GM12878 (cell line): ENCODE measurements around the gene LRRC63. TPM values are rescaled to one million over a fixed set of nuclear protein-coding genes. Genes with fewer than 3 reads are reported as not detected.

Source experiments
- CBFB ChIP-seq: IDR thresholded peaks from 2 replicates; pipeline ENCODE4 v1.6.1; 2016; ENCODE audit warnings: antibody characterized with exemption, low read depth
- CHD2 ChIP-seq: IDR thresholded peaks from 2 replicates; pipeline ENCODE4 v1.6.1; 2011; ENCODE audit warnings: low read depth, low read length, improper control_type of control experiment, borderline replicate concordance
- FOXK2 ChIP-seq: fragments of 450-650 bp; IDR thresholded peaks from 2 replicates; pipeline ENCODE4 v1.6.1; 2017; ENCODE audit warnings: mild to moderate bottlenecking, moderate library complexity
- MEF2A ChIP-seq: IDR thresholded peaks from 2 replicates; pipeline ENCODE4 v1.6.1; 2011; ENCODE audit warnings: low read depth, mild to moderate bottlenecking, low read length, moderate library complexity; ENCODE audit not compliant: insufficient read depth
- NFYA ChIP-seq: IDR thresholded peaks from 2 replicates; pipeline ENCODE4 v1.6.1; 2011; ENCODE audit warnings: low read depth, mild to moderate bottlenecking, low read length, improper control_type of control experiment, borderline replicate concordance
- NR2C1 ChIP-seq: fragments of 450-650 bp; IDR thresholded peaks from 2 replicates; pipeline ENCODE4 v1.6.1; 2017; ENCODE audit warnings: antibody characterized with exemption, mild to moderate bottlenecking, moderate library complexity
- SKIL ChIP-seq: fragments of 450-650 bp; IDR thresholded peaks from 2 replicates; pipeline ENCODE4 v1.6.1; 2017; ENCODE audit warnings: mild to moderate bottlenecking, low read depth, inconsistent platforms; ENCODE audit not compliant: poor library complexity, severe bottlenecking
- SMARCA5 ChIP-seq: fragments of 450-650 bp; IDR thresholded peaks from 2 replicates; pipeline ENCODE4 v1.6.1; 2017; ENCODE audit warnings: mild to moderate bottlenecking
- SMC3 ChIP-seq: IDR thresholded peaks from 2 replicates; pipeline ENCODE4 v1.6.1; 2011; ENCODE audit warnings: low read length, improper control_type of control experiment, borderline replicate concordance
- STAT3 ChIP-seq: IDR thresholded peaks from 2 replicates; pipeline ENCODE4 v1.6.1; 2011; ENCODE audit warnings: low read depth, low read length, improper control_type of control experiment
- SUPT20H ChIP-seq: IDR thresholded peaks from 2 replicates; pipeline ENCODE4 v1.6.1; 2011; ENCODE audit warnings: low read depth, mild to moderate bottlenecking, low read length, moderate library complexity, borderline replicate concordance; ENCODE audit not compliant: control insufficient read depth
- SUZ12 ChIP-seq: fragments of 200-600 bp; sonication (generic); IDR thresholded peaks from one replicate; pipeline ENCODE4 v1.6.1; 2018; ENCODE audit warnings: antibody characterized with exemption, mild to moderate bottlenecking; ENCODE audit not compliant: unreplicated experiment
- TCF3 ChIP-seq: IDR thresholded peaks from 2 replicates; pipeline ENCODE4 v1.6.1; 2012; ENCODE audit warnings: low read depth, mild to moderate bottlenecking, low read length, borderline replicate concordance; ENCODE audit not compliant: insufficient read depth
- ZNF592 ChIP-seq: fragments of 450-650 bp; IDR thresholded peaks from 2 replicates; pipeline ENCODE4 v1.6.1; 2017; ENCODE audit warnings: mild to moderate bottlenecking, moderate library complexity
- polyA plus RNA-seq, 11 experiments: library from polyadenylated mRNA; depleted of rRNA in 4 of 11; unstranded in 6 of 11; stranded (reverse) in 5 of 11; fragments of >200 nt; fragmentation: Nextera tagmentation in 4 of 11; fragmentation: Illumina TruSeq in 1 of 11; extraction: Ambion mirVana in 4 of 11; extraction: Trizol in 1 of 11; gene quantifications; 1 replicate in 1 of 11; 2 replicates in 10 of 11; pipeline versions ENCODE4 v1.2.1 to v1.2.3, GENCODE V29; 2011 to 2016; ENCODE audit warnings: inconsistent platforms in 2 of 11, missing spikeins in 2 of 11, low read depth in 1 of 11
- total RNA-seq, 4 experiments: library from RNA; depleted of rRNA in 3 of 4; stranded (reverse); fragments of >200 nt in 3 of 4; fragmentation: Illumina TruSeq in 1 of 4; extraction: Trizol in 1 of 4; gene quantifications; 2 replicates each; pipeline versions ENCODE4 v1.2.1 to v1.2.3, GENCODE V29; 2013 to 2021

Gene LRRC63
- total and polyA plus RNA-seq, 10 of the 15 experiments (the other 5 are each of a cell fraction or from before 2014, with no cell fraction given): 0.34 to 0.98 (median 0.76) TPM; not detected in 1

- TF ChIP-seq NR2C1 (no peak), SMC3 (peak; percentile 70; the same call in 1 of the 2 replicates), SUZ12 (no peak), FOXK2 (no peak), SMARCA5 (peak; percentile 67; the same call in 1 of the 2 replicates), CHD2 (peak; percentile 31; the same call in 1 of the 2 replicates), TCF3 (peak; percentile 63; the same call in 1 of the 2 replicates), ZNF592 (0 out of 2 replicates have a peak, but pooled peaks have one; percentile 19), CBFB (no peak), SUPT20H (no peak), STAT3 (0 out of 2 replicates have a peak, but pooled peaks have one; percentile 63), NFYA (no peak), MEF2A (peak; percentile 43; the same call in 1 of the 2 replicates), SKIL (peak; percentile 35)
Observed at GRCh38 chr13:46184277-46184699, 27.4 kb upstream of the LRRC63 start (continued).
